Peyer's patch (tissue), 4 donors: ENCODE measurements around the gene PRELID1. TPM values are rescaled to one million over a fixed set of nuclear protein-coding genes. Genes with fewer than 3 reads are reported as not detected.
A peak's percentile ranks its signal among the peaks of the same experiment; 100 is the strongest.

ENCODE experiments used
- DNase-seq, 3 donors: peaks; one replicate each; pipeline ENCODE4 v3.0.0-alpha.2; 2017 to 2019
- H3K27ac ChIP-seq, 4 donors: fragments of 200-600 bp; sonication (generic); one replicate each; pipeline ENCODE4 v1.5.1; 2016 to 2019
- H3K27me3 ChIP-seq, 2 donors: fragments of 200-600 bp; sonication (generic); one replicate each; pipeline ENCODE4 v1.5.1; 2019
- H3K36me3 ChIP-seq, 3 donors: fragments of 200-600 bp; sonication (generic); one replicate each; pipeline ENCODE4 v1.5.1; 2016 to 2019
- H3K4me1 ChIP-seq, 4 donors: fragments of 200-600 bp; sonication (generic); one replicate each; pipeline ENCODE4 v1.5.1; 2016 to 2019
- H3K4me3 ChIP-seq, 4 donors: fragments of 200-600 bp; sonication (generic); 1 replicate in 3 of 4; 2 replicates in 1 of 4; pipeline ENCODE4 v1.5.1; 2016 to 2019; ENCODE audit warnings: mild to moderate bottlenecking in 1 of 4
- H3K9me3 ChIP-seq, 4 donors: fragments of 200-600 bp; sonication (generic); one replicate each; pipeline ENCODE4 v1.5.1; 2016 to 2019; ENCODE audit warnings: mild to moderate bottlenecking in 1 of 4
- CTCF ChIP-seq, 6 experiments: fragments of 450-650 bp in 4 of 6; fragments of 200-600 bp in 2 of 6; sonication (generic) in 1 of 6; IDR thresholded peaks; one replicate each; pipeline ENCODE4 v1.5.1; 2017 to 2019; ENCODE audit warnings: antibody characterized with exemption in 6 of 6, mild to moderate bottlenecking in 3 of 6, moderate library complexity in 1 of 6
- POLR2A ChIP-seq, 2 donors: fragments of 450-650 bp; IDR thresholded peaks; one replicate each; pipeline ENCODE4 v1.5.1; 2017; ENCODE audit warnings: antibody characterized with exemption in 2 of 2, mild to moderate bottlenecking in 2 of 2, moderate library complexity in 2 of 2
- total RNA-seq, 4 donors: library from RNA; depleted of rRNA; stranded (reverse); fragments of >200 nt; gene quantifications; one replicate each; pipeline ENCODE4 v1.1.0, GENCODE V29; 2016

The PRELID1 gene
- total RNA-seq, 4 donors from 2014 or later, result 55.3 to 215 (median 132) TPM

DNA sequence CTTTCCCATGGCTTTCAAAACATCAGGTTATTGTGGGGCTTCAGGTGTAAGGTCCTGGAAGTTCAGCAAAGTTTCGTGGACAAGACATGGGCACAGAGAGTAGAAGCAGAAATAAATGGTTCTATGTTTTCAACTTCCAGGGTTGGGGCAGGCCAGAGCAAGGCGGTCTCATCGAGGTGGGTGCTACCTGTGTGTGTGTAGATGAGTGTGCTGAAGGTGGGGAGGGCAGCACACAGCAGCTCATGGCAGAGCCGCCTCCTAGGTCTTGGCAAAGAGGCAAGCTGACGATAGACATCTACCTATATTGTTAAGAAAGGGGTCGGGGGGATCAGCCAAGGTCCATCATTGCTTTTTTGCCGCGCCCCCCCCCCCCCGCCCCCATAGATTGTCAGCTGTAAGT lies 3.9 kb upstream of the PRELID1 start:
- Histone ChIP-seq H3K9me3 (no peaks in the 10 kb centered on the region), H3K4me1 (peaks cover 3 to 53% (median 35%) of the 10 kb centered on the region in 4 donors), H3K27me3 (no peaks in the 10 kb centered on the region), H3K36me3 (peaks cover 0 to 22% (median 0%) of the 10 kb centered on the region in 3 donors), H3K27ac (peak overlapping the region; percentile 54 to 73 (median 60)), H3K4me3 (no peak overlapping the region)
- peak in 1 of 3 donors; percentile 16 for DNase-seq
- TF ChIP-seq CTCF (IDR thresholded peaks at IDR 0.05), result no peak
- TF ChIP-seq POLR2A (IDR thresholded peaks at IDR 0.05), result no peak

DNA sequence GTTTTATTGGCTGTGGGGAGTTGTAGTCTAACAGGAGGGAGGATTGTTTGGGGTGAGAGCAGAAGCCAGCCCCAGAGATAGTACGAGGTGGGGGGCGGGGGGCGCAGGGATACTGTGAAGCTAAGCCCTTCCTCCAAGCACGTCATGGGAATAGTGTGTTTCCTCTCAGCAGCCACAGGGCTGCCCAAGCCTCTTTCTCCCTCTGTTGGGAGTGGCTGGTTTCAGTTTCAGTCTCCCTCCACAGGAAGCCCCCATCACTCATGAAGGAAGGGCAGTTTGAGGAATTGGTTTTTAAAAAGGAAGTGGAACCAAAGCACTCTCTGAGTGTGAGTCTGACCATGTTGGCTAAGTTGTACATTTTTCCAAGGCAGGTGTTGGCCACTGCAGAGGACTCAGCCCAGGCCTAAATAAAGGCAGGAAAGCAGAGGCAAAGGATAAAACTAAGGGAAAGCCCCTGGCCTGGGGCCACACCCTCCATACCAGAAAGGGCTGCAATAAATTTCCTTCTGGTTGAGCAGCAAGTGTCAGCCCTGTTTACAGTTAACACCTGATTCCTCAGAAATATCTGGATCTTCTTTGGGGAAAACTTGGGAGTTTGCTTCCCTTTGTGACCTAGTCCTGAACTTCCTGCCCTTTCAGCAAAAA lies 3.2 kb upstream of the PRELID1 start:
- peak overlapping the region; percentile 54 to 73 (median 60) for H3K27ac ChIP-seq
- H3K27me3 ChIP-seq, result no peaks in the 10 kb centered on the region
- DNase-seq, result peak in 2 of 3 donors; percentile 75 to 86
- no peak overlapping the region for H3K4me3 ChIP-seq
- H3K9me3 ChIP-seq, result no peaks in the 10 kb centered on the region
- peaks cover 3 to 60% (median 38%) of the 10 kb centered on the region in 4 donors for H3K4me1 ChIP-seq
- TF ChIP-seq CTCF (IDR thresholded peaks at IDR 0.05) (peak in 2 of 6 experiments; percentile 16 to 20), POLR2A (IDR thresholded peaks at IDR 0.05) (no peak)
- H3K36me3 ChIP-seq, result peaks cover 0 to 16% (median 0%) of the 10 kb centered on the region in 3 donors

DNA sequence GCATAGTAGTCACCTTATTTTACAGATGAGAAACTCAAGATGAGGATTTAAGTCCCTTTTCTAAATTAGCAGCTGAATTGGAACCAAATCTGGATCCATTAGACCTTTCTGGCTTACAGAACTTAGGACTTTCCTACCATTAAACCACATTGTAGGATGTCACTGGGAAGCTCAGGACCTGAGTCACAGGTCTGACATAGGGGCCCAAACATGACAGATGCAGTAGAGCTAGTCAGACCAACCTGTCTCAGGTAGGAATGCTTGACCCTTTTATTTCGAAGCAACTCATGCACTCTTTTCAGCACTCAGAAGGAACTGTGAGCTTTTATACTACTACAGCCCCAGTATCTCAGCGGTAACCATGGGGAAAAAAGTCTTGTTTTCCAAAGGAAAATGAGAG lies 2.6 kb upstream of the PRELID1 start:
- Histone ChIP-seq H3K27me3 (no peaks in the 10 kb centered on the region), H3K27ac (peak overlapping the region; percentile 54 to 73 (median 60)), H3K9me3 (no peaks in the 10 kb centered on the region), H3K4me3 (no peak overlapping the region), H3K4me1 (peaks cover 3 to 65% (median 34%) of the 10 kb centered on the region in 4 donors), H3K36me3 (peaks cover 0 to 15% (median 0%) of the 10 kb centered on the region in 3 donors)
- TF ChIP-seq CTCF (IDR thresholded peaks at IDR 0.05) (no peak), POLR2A (IDR thresholded peaks at IDR 0.05) (no peak)
- no peak for DNase-seq

DNA sequence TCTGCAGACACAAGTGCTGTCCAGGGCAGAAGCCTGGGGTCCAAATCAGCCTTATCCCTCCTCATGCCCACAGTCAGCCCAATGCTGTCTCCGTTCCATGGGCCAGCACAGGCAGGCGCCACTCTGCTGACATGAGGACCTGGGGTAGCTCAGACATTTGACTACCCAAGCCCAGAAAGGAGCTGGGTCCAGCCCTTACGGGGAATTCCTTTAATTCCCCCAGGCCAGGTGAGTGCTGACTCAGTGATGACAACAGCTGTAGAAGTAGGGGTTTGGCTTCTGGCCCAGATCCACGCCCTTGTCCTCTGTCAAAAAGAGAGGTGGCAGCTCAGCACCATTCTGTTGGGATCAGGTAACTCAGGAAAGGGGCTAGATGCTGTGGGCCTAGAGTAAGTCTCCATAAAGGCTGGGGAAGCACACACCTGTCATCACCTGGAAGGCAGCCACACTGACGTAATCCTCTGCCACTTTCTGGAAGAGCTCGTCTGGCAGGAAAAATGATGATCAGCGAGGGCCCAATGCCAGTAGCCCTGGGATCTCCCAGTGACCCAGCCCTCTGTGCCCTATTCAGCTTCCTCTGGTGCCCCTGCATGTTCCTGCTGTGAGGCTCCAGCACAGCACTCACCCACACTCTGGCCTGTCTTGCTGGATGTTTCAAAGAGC lies 2.0 kb upstream of the PRELID1 start:
- H3K4me3 ChIP-seq, result peak overlapping the region in 1 of 4 donors; percentile 81
- peak overlapping the region; percentile 59 to 90 (median 68) for H3K27ac ChIP-seq
- no peaks in the 10 kb centered on the region for H3K27me3 ChIP-seq
- peak; percentile 15 to 81 (median 74) for DNase-seq
- TF ChIP-seq CTCF (IDR thresholded peaks at IDR 0.05) (no peak), POLR2A (IDR thresholded peaks at IDR 0.05) (peak in 1 of 2 donors; percentile 21)
- H3K9me3 ChIP-seq, result no peaks in the 10 kb centered on the region
- peaks cover 0 to 15% (median 0%) of the 10 kb centered on the region in 3 donors for H3K36me3 ChIP-seq
- H3K4me1 ChIP-seq, result peaks cover 3 to 61% (median 29%) of the 10 kb centered on the region in 4 donors

DNA sequence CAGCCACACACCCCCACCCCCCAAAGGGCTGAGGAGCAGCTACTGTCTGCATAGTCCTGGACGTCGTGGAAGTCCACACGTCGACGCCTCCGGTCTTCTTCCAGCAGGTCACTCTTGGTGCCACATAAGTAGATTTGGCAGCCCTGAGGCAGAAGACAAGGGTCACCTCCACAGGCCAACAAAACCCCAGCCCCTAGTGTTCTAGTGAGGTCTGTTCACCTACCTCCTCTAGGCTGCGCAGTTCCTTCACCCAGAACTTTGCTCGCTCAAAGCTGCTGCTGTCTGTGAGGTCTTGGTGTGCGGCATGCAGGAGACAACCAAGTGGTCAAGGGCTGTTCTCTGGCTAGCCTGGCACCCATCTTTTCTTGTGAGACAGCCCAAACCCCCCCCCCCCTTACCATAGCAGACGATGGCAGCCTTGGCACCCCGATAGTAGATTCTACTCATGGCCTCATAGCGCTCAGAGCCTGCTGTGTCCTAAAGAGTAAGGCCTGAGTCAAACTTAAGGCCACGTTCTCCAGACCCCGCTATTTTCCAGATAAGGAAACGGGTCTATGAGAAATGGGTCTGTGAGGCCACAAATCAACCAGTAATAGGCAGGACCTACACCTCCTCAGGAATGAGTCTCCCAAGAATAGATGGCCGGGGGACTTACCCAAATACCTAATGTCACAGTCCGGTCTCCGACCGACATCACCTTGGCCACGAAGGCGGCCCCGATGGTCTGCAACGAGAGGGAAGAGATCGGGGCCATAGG lies 1.1 kb upstream of the PRELID1 start:
- Histone ChIP-seq H3K9me3 (no peaks in the 10 kb centered on the region), H3K36me3 (peaks cover 0 to 20% (median 0%) of the 10 kb centered on the region in 3 donors), H3K27me3 (no peaks in the 10 kb centered on the region), H3K27ac (peak overlapping the region; percentile 85 to 92 (median 90)), H3K4me1 (peaks cover 3 to 58% (median 31%) of the 10 kb centered on the region in 4 donors), H3K4me3 (peak overlapping the region; percentile 76 to 96 (median 84))
- peak in 1 of 3 donors; percentile 16 for DNase-seq
- TF ChIP-seq CTCF (IDR thresholded peaks at IDR 0.05) (peak in 2 of 6 experiments; percentile 24 to 28), POLR2A (IDR thresholded peaks at IDR 0.05) (no peak)
